ENCODE data around the gene PDLIM5.

Gene PDLIM5

GRCh38 chr4:94671113-94671512, 219.4 kb downstream of the PDLIM5 start:
- CTCF ChIA-PET: no interaction called here
- POLR2A ChIA-PET: no interaction called here
- no peak for TF ChIP-seq FOXA1 (IDR thresholded peaks at IDR 0.05)
- no peak for TF ChIP-seq PKNOX1 (IDR thresholded peaks at IDR 0.05)
- TF ChIP-seq FOXM1 (IDR thresholded peaks at IDR 0.05; ENCODE audit: borderline replicate concordance): no peak
- no peak for DNase-seq (ENCODE audit: extremely low spot score)

GRCh38 chr4:94673961-94674360, 222.2 kb downstream of the PDLIM5 start:
- CTCF ChIA-PET: no interaction called here
- TF ChIP-seq CTBP1 (IDR thresholded peaks at IDR 0.05; ENCODE audit: borderline replicate concordance): no peak
- no peak for TF ChIP-seq ELF4 (IDR thresholded peaks at IDR 0.05)
- no peak for DNase-seq (ENCODE audit: extremely low spot score)
- POLR2A ChIA-PET: no interaction called here

GRCh38 chr4:94676970-94677369, 225.2 kb downstream of the PDLIM5 start:
- no peak for DNase-seq (ENCODE audit: extremely low spot score)
- TF ChIP-seq SP1 (IDR thresholded peaks at IDR 0.05) (no peak), ELF4 (IDR thresholded peaks at IDR 0.05) (no peak), BHLHE40 (IDR thresholded peaks at IDR 0.05; ENCODE audit: borderline replicate concordance) (no peak), HDGF (IDR thresholded peaks at IDR 0.05; ENCODE audit: borderline replicate concordance) (no peak), FOXK2 (IDR thresholded peaks at IDR 0.05) (no peak), ARNT (IDR thresholded peaks at IDR 0.05) (no peak), LEF1 (IDR thresholded peaks at IDR 0.05; ENCODE audit: borderline replicate concordance) (no peak), FOXM1 (IDR thresholded peaks at IDR 0.05; ENCODE audit: borderline replicate concordance) (no peak), ZNF384 (IDR thresholded peaks at IDR 0.05) (no peak), CTBP1 (IDR thresholded peaks at IDR 0.05; ENCODE audit: borderline replicate concordance) (no peak), PKNOX1 (IDR thresholded peaks at IDR 0.05) (no peak), FOXA1 (IDR thresholded peaks at IDR 0.05) (no peak), SUZ12 (IDR thresholded peaks at IDR 0.05) (no peak), TARDBP (IDR thresholded peaks at IDR 0.05) (no peak)
- CTCF ChIA-PET: no interaction called here
- POLR2A ChIA-PET: no interaction called here

- DNase-seq (ENCODE audit: extremely low spot score): no peak
- CTCF ChIA-PET: no interaction called here
- no peak for TF ChIP-seq SP1 (IDR thresholded peaks at IDR 0.05)
- TF ChIP-seq CTBP1 (IDR thresholded peaks at IDR 0.05; ENCODE audit: borderline replicate concordance): no peak
- TF ChIP-seq SUZ12 (IDR thresholded peaks at IDR 0.05): no peak
- TF ChIP-seq BHLHE40 (IDR thresholded peaks at IDR 0.05; ENCODE audit: borderline replicate concordance): no peak
- no peak for TF ChIP-seq FOXA1 (IDR thresholded peaks at IDR 0.05)
- no peak for TF ChIP-seq NFRKB (IDR thresholded peaks at IDR 0.05)
- POLR2A ChIA-PET: no interaction called here
These were observed 227.2 kb downstream of the PDLIM5 start for GRCh38 chr4:94678896-94679295.

GRCh38 chr4:94680176-94680862, 228.6 kb downstream of the PDLIM5 start:
- POLR2A ChIA-PET: interaction anchor here (0.7 kb wide), 1 partner anchor 27 kb away, joined by 3 read pairs; no protein-coding TSS in a partner anchor
- CTCF ChIA-PET: interaction anchor here (0.5 kb wide), 1 partner anchor 455 kb away, joined by 4 read pairs; no protein-coding TSS in a partner anchor
- TF ChIP-seq ELF4 (IDR thresholded peaks at IDR 0.05) (no peak), NFRKB (IDR thresholded peaks at IDR 0.05) (no peak), PKNOX1 (IDR thresholded peaks at IDR 0.05) (peak; percentile 68)
- peak; percentile 23 for DNase-seq (ENCODE audit: extremely low spot score)

- ChIA-PET POLR2A (no interaction called here), CTCF (no interaction called here)
- no peak for TF ChIP-seq SUZ12 (IDR thresholded peaks at IDR 0.05)
- TF ChIP-seq FOXM1 (IDR thresholded peaks at IDR 0.05; ENCODE audit: borderline replicate concordance): no peak
- no peak for TF ChIP-seq SP1 (IDR thresholded peaks at IDR 0.05)
- no peak for TF ChIP-seq TARDBP (IDR thresholded peaks at IDR 0.05)
- TF ChIP-seq ELF4 (IDR thresholded peaks at IDR 0.05): no peak
- no peak for TF ChIP-seq HDGF (IDR thresholded peaks at IDR 0.05; ENCODE audit: borderline replicate concordance)
- no peak for TF ChIP-seq ARNT (IDR thresholded peaks at IDR 0.05)
- TF ChIP-seq NFRKB (IDR thresholded peaks at IDR 0.05): no peak
- no peak for TF ChIP-seq LEF1 (IDR thresholded peaks at IDR 0.05; ENCODE audit: borderline replicate concordance)
- TF ChIP-seq PKNOX1 (IDR thresholded peaks at IDR 0.05): no peak
- no peak for TF ChIP-seq CTBP1 (IDR thresholded peaks at IDR 0.05; ENCODE audit: borderline replicate concordance)
- no peak for TF ChIP-seq BHLHE40 (IDR thresholded peaks at IDR 0.05; ENCODE audit: borderline replicate concordance)
- TF ChIP-seq L3MBTL2 (conservative IDR thresholded peaks at IDR 0.05): no peak
- TF ChIP-seq ZNF384 (IDR thresholded peaks at IDR 0.05): no peak
- no peak for TF ChIP-seq FOXK2 (IDR thresholded peaks at IDR 0.05)
- TF ChIP-seq FOXA1 (IDR thresholded peaks at IDR 0.05): no peak
- no peak for DNase-seq (ENCODE audit: extremely low spot score)
These were observed 234.3 kb downstream of the PDLIM5 start for GRCh38 chr4:94686086-94686485.
